ENCODE data around the gene BEAN1.
"Not testable (repeated sequence)": the region's sequence is repeated elsewhere in the genome, so short reads cannot be mapped to it uniquely, and the experiment has no call there.

Gene BEAN1

DNA sequence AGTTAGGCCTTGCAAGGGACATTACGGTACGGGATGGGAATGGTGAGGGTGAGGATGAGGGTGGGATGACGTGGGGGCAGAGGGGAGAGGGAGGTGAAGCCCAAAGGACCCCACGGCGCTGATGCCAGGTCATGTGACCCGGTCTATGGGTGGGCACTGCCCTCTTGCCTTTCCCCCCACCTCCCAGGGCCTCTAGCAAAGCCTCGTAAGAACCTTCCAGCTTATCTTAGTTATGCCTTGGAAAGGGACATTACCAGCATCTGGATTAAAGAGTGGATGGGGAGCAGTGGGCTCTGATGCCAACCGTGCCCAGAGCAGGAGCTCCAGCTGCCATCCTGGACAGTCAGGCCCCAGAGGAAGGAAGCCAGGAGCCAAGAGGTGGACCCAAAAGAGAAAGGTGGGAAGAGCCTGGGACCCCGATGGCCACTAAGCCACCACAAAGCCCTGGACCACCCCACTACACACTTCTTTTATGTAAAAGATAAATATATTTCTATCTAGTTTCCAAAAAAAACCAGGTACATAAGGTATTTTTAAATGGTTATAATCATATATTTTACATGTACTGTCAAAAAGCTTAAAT, 81.9 kb downstream of the BEAN1 start:
- DNase-seq (ENCODE audit: low spot score), result no peak

DNA sequence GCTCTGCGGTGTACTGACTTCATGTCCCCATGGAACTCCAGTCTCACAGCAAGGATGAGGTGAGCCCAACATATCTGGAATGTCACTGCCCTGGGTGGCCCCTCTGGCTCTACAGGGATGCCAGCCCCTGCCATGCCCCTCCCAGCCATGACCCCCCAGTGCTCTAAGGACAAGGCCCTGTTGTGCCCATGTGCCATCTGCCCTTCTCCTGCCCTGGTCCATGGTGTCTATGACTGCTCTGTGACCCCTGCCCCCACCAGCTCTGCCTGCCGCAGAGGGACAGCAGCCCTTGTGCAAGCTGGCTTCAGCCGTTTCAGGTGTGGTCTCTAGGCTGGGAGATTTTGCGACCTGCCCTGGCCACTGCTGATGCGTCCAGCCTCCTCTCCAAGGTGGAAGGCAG, 82.5 kb downstream of the BEAN1 start:
- no peak for DNase-seq (ENCODE audit: low spot score)

DNA sequence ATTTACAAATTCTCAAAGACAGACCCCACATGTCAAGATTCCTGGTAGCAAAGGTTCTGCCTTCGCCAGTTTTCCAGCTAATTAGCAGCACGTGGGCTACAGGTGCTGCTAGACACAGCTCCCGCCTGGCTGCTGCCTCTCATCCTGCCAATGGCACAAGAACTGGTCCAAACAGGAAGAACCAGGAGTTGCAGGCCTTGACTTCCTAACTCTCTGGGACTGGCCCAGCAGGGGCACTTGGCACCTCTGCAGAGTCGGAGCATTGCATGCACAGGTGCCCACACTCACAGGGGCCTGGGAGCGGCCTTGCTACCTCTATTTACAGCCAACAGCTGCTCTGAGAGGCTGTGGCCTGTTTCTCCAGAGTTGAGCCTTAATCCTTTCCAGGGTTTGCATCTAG, 83.2 kb downstream of the BEAN1 start:
- DNase-seq (ENCODE audit: low spot score), result no peak

GRCh38 chr16:66510711-66511601, 83.9 kb downstream of the BEAN1 start:
- DNase-seq (ENCODE audit: low spot score), result no peak

DNA sequence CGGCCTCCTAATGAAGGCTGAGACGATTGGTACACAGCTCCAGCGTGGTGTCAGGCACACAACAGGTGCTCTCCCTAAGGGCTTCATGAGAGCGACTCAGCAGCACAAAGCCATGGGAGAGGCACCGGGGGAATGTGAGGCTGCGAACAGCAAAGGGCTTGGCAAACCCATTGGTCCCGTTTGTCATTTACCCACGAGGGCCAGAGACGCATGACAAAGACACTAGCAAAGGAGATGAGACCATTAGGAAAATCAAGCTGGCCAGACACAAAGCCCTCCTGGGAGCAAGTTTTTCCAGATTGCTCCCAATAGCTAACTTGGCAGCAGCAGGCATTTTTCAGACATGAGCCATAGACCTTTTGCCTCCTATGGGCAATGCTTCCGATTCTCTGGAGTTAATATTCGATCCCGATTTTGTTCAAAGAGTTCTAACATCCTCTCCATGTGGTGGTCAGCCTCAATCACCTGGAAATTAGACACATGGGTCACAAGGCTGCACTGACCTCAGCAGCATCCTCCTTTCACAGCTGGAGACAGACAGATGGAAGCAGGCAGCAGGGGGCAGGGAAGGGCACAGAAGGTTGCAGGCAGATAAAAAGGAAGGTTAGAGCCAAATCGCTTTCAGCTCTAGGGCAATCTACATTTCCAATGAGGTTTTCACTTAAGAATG, 84.6 kb downstream of the BEAN1 start:
- DNase-seq (ENCODE audit: low spot score), result no peak

GRCh38 chr16:66512272-66513110, 85.4 kb downstream of the BEAN1 start:
- no peak for DNase-seq (ENCODE audit: low spot score)

- no peak for DNase-seq (ENCODE audit: low spot score)
These were observed 86.1 kb downstream of the BEAN1 start for GRCh38 chr16:66513111-66513723.

DNA sequence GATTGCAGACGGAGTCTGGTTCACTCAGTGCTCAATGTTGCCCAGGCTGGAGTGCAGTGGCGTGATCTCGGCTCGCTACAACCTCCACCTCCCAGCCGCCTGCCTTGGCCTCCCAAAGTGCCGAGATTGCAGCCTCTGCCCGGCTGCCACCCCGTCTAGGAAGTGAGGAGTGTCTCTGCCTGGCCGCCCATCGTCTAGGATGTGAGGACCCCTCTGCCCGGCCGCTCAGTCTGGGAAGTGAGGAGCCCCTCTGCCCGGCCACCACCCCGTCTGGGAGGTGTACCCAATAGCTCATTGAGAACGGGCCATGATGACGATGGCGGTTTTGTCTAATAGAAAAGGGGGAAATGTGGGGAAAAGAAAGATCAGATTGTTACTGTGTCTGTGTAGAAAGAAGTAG, 87.3 kb downstream of the BEAN1 start:
- DNase-seq (ENCODE audit: low spot score), result not testable (repeated sequence)

- DNase-seq (ENCODE audit: low spot score), result not testable (repeated sequence)
These were observed 88.0 kb downstream of the BEAN1 start for GRCh38 chr16:66514980-66515595.

- peak; percentile 15 for DNase-seq (ENCODE audit: low spot score)
These were observed 88.8 kb downstream of the BEAN1 start for GRCh38 chr16:66515596-66516508.

- no peak for DNase-seq (ENCODE audit: low spot score)
These were observed 89.4 kb downstream of the BEAN1 start for GRCh38 chr16:66516509-66516807.

DNA sequence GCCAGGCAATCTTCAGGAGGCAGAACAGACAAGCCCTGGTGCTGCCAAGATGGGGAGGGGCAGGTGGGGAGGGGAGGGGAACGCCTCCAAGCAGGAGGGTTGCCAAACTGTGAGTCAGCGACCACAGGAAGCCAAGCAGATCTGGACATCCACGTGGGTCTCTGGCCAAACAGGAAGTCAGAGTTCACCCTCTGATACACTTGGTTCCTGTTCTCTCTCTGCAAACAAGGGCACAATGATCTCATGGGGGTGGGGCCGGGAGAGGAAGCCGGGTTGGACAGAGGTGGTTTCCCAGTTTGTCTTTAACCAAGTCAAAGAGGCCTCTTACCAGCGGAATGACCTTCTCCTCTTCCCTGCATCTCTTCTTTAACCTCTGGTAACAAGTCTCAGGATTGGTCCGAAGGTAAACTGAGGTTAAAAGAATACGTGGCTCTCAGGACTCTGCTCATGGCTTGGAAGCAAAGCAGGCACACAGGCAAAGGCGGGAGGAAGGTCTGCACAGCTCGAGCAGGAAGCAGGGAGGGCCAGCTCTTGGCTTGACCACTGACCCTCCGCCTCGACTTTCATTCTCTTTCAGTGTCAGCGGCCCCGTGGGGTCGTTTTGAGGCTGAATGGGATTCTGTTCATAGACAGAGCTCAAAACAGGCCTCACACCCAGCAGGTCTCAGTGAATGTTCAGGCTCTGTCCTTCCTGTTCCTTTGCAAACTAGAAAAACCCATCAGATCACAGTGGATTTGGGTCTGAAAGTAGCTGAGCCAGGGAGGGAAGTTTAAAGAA, 89.9 kb downstream of the BEAN1 start:
- DNase-seq (ENCODE audit: low spot score), result peak; percentile 97

DNA sequence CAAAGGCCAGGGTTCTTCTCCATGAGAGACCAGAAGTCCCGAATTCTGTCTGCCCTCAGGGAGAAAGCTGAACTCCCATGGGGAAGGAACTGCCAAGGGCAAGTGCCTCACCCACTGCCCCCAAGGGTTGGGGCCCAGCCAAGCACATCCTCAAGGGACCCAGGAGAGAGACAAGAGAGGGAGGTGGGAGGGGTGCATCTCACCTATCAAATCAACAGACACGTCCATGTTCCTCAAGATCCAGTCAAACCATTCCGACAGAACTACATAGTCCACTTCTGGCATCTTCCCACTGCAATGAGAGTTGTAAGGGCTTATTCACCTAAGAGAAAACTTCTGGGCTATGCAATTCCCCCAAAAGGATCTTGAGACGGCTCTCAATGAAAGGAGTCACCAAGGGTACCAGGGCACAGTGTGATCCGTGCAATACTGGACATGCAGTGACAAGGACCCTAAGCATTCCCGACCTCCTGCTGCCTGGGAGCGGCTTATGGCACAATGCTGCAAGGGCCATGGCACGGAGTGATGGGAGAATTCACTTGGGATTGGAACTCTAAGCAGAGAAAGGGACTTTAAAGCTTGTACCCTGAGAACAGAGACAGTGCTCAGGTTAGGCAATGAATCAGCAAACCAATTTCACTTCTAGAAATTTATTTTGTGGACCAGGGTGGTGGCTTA, 90.6 kb downstream of the BEAN1 start:
- DNase-seq (ENCODE audit: low spot score), result no peak

GRCh38 chr16:66519482-66520373, 92.6 kb downstream of the BEAN1 start:
- DNase-seq (ENCODE audit: low spot score), result no peak

DNA sequence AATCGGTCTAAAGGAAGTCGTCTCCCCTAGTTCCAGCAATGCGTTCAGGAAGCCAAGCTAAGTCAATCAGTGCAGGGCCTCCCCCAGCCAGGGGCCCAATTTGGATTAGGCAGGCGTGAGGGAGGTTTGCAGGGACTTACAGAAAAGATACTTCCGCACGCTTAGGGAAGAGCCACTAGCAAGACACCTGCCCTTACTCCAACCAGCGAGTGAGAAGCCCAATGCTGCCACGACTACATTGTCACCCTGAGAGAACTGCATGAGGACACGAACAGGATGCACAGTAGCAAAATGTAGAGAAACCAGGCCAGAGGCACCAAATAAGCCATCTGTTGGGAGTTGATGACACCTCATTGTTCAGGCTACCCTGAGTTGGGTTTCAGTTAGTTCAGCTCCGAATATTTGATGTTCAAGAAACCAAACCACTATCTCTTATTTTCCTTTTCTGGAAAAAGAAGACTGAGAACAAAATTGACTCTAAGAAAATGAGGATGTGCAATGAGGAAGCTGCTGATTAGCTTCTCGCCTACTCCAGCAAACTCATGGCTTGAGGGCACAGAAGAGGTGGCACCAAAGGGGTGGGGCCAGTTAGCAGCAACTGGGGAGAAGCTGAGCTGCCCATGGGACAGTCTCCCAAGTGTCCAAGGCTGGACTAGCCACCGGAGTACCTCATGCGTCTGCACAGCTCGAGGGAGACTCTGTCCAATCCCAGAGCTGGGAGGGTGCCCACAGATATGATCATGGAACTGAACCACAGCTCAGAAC, 93.5 kb downstream of the BEAN1 start:
- no peak for DNase-seq (ENCODE audit: low spot score)

DNA sequence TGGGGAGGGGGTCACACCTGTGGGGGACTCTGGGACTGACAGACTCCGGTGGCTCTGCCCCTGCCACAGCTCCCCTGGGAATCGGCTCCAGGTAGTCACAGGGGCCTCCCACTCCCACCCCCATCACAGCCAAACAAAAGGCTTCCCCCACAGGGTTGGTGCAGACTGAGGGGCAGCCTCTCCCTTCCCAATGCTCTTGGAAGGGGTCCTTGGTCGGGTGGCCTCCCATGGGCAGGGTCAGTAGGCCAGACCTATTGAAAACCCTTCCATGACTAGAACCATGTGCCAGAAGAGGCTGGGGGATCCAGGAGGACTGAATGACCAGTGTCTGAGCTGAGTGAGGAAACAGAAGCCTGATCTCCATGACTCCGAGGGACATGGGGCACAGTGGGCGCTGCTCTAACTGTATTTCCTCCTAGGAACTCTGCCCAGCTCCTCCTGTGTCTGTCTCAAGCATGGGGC, 94.2 kb downstream of the BEAN1 start:
- DNase-seq (ENCODE audit: low spot score), result no peak
